B cell (primary cell): Measurements from ENCODE around the gene PDCD7.

ENCODE experiments used
- EZH2 ChIP-seq: IDR thresholded peaks from 2 replicates; pipeline ENCODE4 v1.6.1; 2012; ENCODE audit warnings: borderline replicate concordance, low read depth, mild to moderate bottlenecking, moderate library complexity, low read length; ENCODE audit not compliant: insufficient read depth, poor library complexity, severe bottlenecking
- TF ChIP-seq, protein P1 (sequence below): fragments of 200-600 bp; IDR thresholded peaks from one replicate; pipeline ENCODE4 v1.8.0; 2022; ENCODE audit warnings: antibody characterized with exemption, mild to moderate bottlenecking

DNA sequence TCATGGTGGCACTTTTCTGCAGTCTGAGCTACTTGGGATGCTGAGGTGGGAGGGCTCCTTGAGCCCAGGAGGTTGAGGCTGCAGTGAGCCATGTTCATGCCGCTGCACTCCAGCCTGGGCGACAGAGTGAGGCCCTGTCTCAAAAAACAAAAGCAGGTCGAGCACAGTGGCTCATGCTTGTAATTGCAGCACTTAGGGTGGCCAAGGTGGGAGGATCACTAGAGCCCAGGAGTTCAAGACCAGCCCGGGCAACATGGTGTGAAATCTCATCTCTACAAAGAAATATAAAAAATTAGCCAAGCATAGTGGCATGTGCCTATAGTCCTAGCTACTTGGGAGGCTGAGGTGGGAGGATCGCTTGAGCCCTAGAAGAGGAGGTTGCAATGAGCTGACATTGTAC lies 28.6 kb downstream of the PDCD7 start:
- TF ChIP-seq, protein P1, sequence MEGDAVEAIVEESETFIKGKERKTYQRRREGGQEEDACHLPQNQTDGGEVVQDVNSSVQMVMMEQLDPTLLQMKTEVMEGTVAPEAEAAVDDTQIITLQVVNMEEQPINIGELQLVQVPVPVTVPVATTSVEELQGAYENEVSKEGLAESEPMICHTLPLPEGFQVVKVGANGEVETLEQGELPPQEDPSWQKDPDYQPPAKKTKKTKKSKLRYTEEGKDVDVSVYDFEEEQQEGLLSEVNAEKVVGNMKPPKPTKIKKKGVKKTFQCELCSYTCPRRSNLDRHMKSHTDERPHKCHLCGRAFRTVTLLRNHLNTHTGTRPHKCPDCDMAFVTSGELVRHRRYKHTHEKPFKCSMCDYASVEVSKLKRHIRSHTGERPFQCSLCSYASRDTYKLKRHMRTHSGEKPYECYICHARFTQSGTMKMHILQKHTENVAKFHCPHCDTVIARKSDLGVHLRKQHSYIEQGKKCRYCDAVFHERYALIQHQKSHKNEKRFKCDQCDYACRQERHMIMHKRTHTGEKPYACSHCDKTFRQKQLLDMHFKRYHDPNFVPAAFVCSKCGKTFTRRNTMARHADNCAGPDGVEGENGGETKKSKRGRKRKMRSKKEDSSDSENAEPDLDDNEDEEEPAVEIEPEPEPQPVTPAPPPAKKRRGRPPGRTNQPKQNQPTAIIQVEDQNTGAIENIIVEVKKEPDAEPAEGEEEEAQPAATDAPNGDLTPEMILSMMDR = no peak
- no peak for TF ChIP-seq EZH2
